Ishikawa (cell line): ENCODE data around the gene RAD51B.

Experiments used
- CEBPB ChIP-seq: IDR thresholded peaks from 2 replicates; pipeline ENCODE4 v1.6.1; 2012
- CREB1 ChIP-seq: IDR thresholded peaks from 2 replicates; pipeline ENCODE4 v1.6.1; 2012; ENCODE audit warnings: low read depth
- EGR1 ChIP-seq: IDR thresholded peaks from 2 replicates; pipeline ENCODE4 v1.6.1; 2012
- EP300 ChIP-seq: IDR thresholded peaks from 2 replicates; pipeline ENCODE4 v1.6.1; 2012; ENCODE audit warnings: borderline replicate concordance
- FOXM1 ChIP-seq: IDR thresholded peaks from 2 replicates; pipeline ENCODE4 v1.6.1; 2012; ENCODE audit warnings: low read depth, borderline replicate concordance
- NFIC ChIP-seq: IDR thresholded peaks from 2 replicates; pipeline ENCODE4 v1.6.1; 2012
- RAD21 ChIP-seq: IDR thresholded peaks from 2 replicates; pipeline ENCODE4 v1.6.1; 2012; ENCODE audit warnings: low read depth
- TAF1 ChIP-seq: IDR thresholded peaks from 2 replicates; pipeline ENCODE4 v1.6.1; 2012; ENCODE audit warnings: low read depth, mild to moderate bottlenecking
- TCF12 ChIP-seq: IDR thresholded peaks from 2 replicates; pipeline ENCODE4 v1.6.1; 2012; ENCODE audit warnings: low read depth
- TEAD4 ChIP-seq: IDR thresholded peaks from 2 replicates; pipeline ENCODE4 v1.6.1; 2012
- YY1 ChIP-seq: IDR thresholded peaks from 2 replicates; pipeline ENCODE4 v1.6.1; 2012; ENCODE audit warnings: low read depth
- ZBTB7A ChIP-seq: IDR thresholded peaks from 2 replicates; pipeline ENCODE4 v1.6.1; 2012; ENCODE audit warnings: low read depth
- TF ChIP-seq, protein P1 (sequence below): IDR thresholded peaks from 2 replicates; pipeline ENCODE4 v1.6.1; 2012
- TF ChIP-seq, protein P2 (sequence below): IDR thresholded peaks from 2 replicates; pipeline ENCODE4 v1.6.1; 2012
- TF ChIP-seq, protein P3 (sequence below): IDR thresholded peaks from 2 replicates; pipeline ENCODE4 v1.6.1; 2012; ENCODE audit warnings: low read depth, mild to moderate bottlenecking

Gene RAD51B

DNA sequence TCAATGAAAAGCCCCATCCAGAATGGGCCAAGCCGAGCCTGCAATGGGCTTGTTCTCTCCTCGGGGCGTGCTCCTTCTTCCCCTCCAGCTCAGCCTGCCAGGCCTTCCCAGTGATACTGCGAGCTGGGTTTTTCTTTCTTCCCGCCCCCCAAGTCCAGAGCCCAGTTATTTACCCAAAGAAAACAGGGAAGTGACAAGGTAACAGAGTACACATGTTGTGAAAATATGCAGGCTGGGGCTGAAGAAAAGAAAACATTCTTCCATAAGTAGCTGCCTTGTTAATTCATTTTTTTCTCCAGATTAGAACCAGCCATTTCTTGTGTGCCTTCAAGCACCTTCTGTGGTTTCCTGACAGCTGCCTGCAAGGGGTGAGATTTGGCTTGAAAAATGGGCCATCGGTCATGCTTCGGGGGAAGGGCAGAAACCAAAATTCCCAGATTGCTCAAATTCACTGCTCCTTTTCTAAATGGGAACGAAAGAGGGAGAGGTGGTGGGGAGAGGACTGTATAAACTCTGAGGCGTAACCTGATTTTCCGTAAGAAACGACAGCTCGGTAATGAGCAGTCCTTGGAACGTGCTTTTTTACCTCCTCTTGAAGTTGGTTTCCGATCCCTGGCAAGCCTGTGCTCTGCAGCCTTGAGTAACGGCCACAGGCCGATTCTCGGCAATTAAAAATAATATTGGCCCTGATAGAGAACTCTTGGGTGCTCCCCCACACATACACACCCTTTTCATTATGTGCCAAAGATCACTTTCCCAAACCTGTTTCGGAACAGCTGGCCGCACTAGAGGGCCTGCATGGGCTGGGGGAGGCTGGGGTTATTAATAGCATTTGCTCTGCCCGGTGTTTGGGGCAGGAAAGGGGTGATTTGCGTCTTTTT, 743.9 kb downstream of the RAD51B start:
- TF ChIP-seq RAD21 (no peak), TCF12 (no peak), FOXM1 (no peak), CEBPB (no peak), CREB1 (no peak), TAF1 (no peak), TEAD4 (no peak), NFIC (no peak), EP300 (no peak), EGR1 (no peak), ZBTB7A (no peak)
- TF ChIP-seq, protein P1, sequence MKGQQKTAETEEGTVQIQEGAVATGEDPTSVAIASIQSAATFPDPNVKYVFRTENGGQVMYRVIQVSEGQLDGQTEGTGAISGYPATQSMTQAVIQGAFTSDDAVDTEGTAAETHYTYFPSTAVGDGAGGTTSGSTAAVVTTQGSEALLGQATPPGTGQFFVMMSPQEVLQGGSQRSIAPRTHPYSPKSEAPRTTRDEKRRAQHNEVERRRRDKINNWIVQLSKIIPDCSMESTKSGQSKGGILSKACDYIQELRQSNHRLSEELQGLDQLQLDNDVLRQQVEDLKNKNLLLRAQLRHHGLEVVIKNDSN, result no peak
- TF ChIP-seq, protein P2, sequence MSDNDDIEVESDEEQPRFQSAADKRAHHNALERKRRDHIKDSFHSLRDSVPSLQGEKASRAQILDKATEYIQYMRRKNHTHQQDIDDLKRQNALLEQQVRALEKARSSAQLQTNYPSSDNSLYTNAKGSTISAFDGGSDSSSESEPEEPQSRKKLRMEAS, result no peak
- TF ChIP-seq, protein P3, sequence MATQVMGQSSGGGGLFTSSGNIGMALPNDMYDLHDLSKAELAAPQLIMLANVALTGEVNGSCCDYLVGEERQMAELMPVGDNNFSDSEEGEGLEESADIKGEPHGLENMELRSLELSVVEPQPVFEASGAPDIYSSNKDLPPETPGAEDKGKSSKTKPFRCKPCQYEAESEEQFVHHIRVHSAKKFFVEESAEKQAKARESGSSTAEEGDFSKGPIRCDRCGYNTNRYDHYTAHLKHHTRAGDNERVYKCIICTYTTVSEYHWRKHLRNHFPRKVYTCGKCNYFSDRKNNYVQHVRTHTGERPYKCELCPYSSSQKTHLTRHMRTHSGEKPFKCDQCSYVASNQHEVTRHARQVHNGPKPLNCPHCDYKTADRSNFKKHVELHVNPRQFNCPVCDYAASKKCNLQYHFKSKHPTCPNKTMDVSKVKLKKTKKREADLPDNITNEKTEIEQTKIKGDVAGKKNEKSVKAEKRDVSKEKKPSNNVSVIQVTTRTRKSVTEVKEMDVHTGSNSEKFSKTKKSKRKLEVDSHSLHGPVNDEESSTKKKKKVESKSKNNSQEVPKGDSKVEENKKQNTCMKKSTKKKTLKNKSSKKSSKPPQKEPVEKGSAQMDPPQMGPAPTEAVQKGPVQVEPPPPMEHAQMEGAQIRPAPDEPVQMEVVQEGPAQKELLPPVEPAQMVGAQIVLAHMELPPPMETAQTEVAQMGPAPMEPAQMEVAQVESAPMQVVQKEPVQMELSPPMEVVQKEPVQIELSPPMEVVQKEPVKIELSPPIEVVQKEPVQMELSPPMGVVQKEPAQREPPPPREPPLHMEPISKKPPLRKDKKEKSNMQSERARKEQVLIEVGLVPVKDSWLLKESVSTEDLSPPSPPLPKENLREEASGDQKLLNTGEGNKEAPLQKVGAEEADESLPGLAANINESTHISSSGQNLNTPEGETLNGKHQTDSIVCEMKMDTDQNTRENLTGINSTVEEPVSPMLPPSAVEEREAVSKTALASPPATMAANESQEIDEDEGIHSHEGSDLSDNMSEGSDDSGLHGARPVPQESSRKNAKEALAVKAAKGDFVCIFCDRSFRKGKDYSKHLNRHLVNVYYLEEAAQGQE, result no peak

DNA sequence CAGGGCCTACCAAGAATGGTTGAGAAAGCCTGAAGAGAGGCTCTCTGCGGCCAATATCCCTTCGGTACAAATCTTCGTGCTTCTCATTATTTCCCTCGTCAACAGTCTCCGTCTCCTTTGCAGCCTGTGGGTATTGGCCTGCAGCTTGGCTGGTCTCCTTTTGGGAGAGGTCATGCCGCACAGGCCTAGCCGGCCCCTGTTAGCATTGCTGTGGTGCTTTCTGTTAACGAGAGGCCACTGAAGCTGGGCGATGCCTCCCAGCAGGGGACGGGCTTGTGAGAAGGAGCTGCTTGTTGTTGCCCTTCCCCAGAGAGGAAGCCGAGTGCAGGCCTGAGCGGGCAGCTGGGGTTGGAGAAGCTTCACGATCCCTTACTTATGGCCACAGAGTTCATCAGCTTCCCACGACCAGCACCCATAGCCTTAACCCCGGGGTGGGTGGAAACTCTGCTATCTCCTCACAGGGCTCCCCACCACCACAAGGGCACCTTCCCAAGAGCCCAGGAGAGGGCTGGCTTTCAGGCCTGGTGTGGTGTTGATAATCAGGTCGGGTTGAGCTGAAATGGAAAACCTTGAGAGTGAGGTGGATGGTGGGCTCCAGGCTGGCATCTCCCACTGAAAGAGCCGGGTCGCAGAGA, 744.7 kb downstream of the RAD51B start:
- TF ChIP-seq TCF12, result no peak
- no peak for TF ChIP-seq ZBTB7A
- no peak for TF ChIP-seq EP300
- no peak for TF ChIP-seq YY1
- TF ChIP-seq CEBPB, result no peak
- TF ChIP-seq, protein P3, result no peak

DNA sequence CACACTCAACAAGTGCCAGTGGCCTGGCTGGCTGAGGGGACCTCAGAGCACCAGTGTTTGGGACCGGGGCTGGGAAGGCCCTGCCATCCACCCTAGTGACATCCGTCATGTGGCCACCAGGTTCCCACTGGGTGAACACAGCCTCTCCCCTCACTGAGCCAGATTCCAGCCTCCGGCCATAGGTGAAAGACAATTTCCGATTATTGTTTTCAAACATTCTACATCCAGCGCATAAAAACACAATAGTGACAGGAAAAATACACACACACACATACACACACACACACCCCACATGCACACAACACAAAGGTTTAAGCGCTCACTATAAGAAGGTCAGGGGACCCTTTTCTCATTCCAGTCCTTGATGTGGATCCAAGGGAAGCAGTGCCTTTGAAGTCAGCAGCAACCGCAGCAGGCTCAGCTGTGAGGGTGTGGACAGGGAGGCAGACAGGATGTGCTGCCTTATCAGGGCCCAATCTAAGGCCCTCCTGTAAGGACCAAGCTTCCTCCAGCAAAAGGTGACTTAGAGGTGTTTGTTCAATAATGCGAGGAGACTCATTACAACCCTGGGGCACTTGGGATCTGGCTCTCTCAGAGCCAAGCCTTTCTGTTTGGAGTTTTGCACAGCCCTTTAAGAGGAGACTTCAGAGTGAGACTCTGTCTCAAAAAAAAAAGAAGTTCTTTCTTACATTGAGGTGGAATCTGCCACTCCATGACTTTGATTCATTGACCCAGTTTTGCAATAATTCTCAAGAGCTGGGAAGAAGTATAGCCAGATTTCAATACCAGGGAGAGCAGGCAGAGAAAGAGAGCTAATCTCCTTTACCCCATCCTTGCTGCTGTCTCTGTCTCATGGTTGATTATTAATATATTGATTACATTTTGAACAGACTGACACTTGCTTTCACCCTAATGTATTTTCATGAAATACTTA, 745.5 kb downstream of the RAD51B start:
- TF ChIP-seq, protein P1, result no peak
- TF ChIP-seq YY1 (no peak), TEAD4 (no peak), RAD21 (no peak), TCF12 (no peak)
- TF ChIP-seq, protein P3, result no peak

DNA sequence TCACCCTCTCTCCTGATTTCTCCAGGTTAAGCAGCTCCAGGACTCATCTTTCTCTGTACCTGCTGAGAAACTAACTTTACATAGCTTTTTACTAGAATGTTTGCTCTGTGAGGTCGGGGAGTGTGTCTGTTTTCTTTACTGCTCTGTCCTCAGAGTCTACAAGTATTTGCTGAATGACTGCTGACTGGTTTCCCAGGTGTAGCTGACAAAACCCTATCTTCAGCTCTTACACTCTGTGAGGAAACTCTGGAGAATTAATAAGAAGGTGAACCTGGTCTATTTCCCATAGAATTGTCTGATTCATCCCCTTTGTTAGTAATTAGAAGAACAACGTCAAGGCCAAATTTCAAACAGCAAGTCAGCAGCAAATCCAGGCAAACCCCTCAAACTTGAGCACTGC, 746.5 kb downstream of the RAD51B start:
- TF ChIP-seq, protein P3, result no peak
- no peak for TF ChIP-seq RAD21
- TF ChIP-seq CREB1, result no peak
- TF ChIP-seq EGR1, result no peak
- TF ChIP-seq, protein P1, result no peak
- no peak for TF ChIP-seq TAF1
- no peak for TF ChIP-seq CEBPB
- no peak for TF ChIP-seq FOXM1
- TF ChIP-seq TCF12, result no peak
- TF ChIP-seq, protein P2, result no peak
- TF ChIP-seq TEAD4, result no peak
